Measurements from ENCODE around the gene HESX1.

The HESX1 gene

DNA sequence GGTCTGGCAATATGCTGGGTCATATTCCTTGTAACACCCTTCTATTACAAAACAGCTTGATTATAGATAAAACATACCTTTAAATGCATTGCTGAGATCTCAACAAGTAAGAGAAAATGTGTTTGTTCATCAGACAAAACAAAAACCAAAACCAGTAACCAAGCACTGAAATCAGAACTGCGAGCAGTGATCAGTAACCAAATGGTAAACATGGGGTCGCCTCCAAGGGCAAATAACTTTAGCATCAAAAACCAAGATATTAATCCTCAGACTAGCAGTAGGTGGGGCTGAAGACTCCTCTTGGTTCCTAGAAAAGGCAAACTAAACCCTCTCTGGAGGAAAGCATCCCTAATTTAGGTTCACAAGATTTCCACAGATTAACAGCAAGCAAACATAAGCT, 6.6 kb upstream of the HESX1 start:
- TF ChIP-seq YY1 (IDR thresholded peaks at IDR 0.05; ENCODE audit: low read depth), result no peak
- no peak for TF ChIP-seq EGR1 (IDR thresholded peaks at IDR 0.05)
- no peak for TF ChIP-seq USF1 (IDR thresholded peaks at IDR 0.05)
- no peak for TF ChIP-seq TEAD4 (IDR thresholded peaks at IDR 0.05)
- TF ChIP-seq TAF1 (IDR thresholded peaks at IDR 0.05; ENCODE audit: low read depth), result no peak
- no peak for TF ChIP-seq CREB1 (IDR thresholded peaks at IDR 0.05; ENCODE audit: low read depth)
- TF ChIP-seq, protein P1, sequence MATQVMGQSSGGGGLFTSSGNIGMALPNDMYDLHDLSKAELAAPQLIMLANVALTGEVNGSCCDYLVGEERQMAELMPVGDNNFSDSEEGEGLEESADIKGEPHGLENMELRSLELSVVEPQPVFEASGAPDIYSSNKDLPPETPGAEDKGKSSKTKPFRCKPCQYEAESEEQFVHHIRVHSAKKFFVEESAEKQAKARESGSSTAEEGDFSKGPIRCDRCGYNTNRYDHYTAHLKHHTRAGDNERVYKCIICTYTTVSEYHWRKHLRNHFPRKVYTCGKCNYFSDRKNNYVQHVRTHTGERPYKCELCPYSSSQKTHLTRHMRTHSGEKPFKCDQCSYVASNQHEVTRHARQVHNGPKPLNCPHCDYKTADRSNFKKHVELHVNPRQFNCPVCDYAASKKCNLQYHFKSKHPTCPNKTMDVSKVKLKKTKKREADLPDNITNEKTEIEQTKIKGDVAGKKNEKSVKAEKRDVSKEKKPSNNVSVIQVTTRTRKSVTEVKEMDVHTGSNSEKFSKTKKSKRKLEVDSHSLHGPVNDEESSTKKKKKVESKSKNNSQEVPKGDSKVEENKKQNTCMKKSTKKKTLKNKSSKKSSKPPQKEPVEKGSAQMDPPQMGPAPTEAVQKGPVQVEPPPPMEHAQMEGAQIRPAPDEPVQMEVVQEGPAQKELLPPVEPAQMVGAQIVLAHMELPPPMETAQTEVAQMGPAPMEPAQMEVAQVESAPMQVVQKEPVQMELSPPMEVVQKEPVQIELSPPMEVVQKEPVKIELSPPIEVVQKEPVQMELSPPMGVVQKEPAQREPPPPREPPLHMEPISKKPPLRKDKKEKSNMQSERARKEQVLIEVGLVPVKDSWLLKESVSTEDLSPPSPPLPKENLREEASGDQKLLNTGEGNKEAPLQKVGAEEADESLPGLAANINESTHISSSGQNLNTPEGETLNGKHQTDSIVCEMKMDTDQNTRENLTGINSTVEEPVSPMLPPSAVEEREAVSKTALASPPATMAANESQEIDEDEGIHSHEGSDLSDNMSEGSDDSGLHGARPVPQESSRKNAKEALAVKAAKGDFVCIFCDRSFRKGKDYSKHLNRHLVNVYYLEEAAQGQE (IDR thresholded peaks at IDR 0.05; ENCODE audit: low read depth), result no peak
- TF ChIP-seq FOXM1 (IDR thresholded peaks at IDR 0.05; ENCODE audit: borderline replicate concordance, low read depth), result no peak
- TF ChIP-seq RAD21 (IDR thresholded peaks at IDR 0.05; ENCODE audit: low read depth), result no peak
- no peak for TF ChIP-seq CEBPB (IDR thresholded peaks at IDR 0.05)
- no peak for TF ChIP-seq ZBTB7A (IDR thresholded peaks at IDR 0.05; ENCODE audit: low read depth)
- TF ChIP-seq NFIC (IDR thresholded peaks at IDR 0.05), result no peak
- no peak for TF ChIP-seq EP300 (IDR thresholded peaks at IDR 0.05; ENCODE audit: borderline replicate concordance)

DNA sequence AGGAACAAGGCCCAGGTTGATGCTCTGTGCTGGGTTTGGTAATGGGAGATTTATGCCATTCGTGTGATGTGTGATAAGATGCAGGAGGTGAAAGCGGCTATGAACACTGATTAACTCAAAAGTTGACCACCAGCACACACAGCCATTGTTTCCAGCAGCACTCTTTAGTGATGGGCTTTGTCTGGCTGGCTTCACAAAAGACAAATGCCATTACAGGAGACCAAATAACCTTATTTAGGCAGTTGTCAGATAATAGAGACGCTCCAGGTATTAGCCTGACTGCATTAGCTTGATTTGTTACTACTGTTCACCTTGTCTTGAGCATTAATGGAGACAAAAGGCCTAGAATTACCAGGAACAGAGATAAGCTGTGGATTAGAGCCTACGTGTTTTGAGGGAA, 5.1 kb downstream of the HESX1 start:
- TF ChIP-seq FOXM1 (IDR thresholded peaks at IDR 0.05; ENCODE audit: borderline replicate concordance, low read depth) (no peak), TAF1 (IDR thresholded peaks at IDR 0.05; ENCODE audit: low read depth) (no peak), NFIC (IDR thresholded peaks at IDR 0.05) (no peak)

- no peak for TF ChIP-seq CREB1 (IDR thresholded peaks at IDR 0.05; ENCODE audit: low read depth)
- no peak for TF ChIP-seq CEBPB (IDR thresholded peaks at IDR 0.05)
- no peak for TF ChIP-seq EGR1 (IDR thresholded peaks at IDR 0.05)
- no peak for TF ChIP-seq YY1 (IDR thresholded peaks at IDR 0.05; ENCODE audit: low read depth)
- TF ChIP-seq, protein P2, sequence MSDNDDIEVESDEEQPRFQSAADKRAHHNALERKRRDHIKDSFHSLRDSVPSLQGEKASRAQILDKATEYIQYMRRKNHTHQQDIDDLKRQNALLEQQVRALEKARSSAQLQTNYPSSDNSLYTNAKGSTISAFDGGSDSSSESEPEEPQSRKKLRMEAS (IDR thresholded peaks at IDR 0.05), result no peak
- TF ChIP-seq, protein P1 (IDR thresholded peaks at IDR 0.05; ENCODE audit: low read depth), result no peak
- no peak for TF ChIP-seq NFIC (IDR thresholded peaks at IDR 0.05)
- no peak for TF ChIP-seq EP300 (IDR thresholded peaks at IDR 0.05; ENCODE audit: borderline replicate concordance)
- TF ChIP-seq TEAD4 (IDR thresholded peaks at IDR 0.05), result no peak
- no peak for TF ChIP-seq TCF12 (IDR thresholded peaks at IDR 0.05; ENCODE audit: low read depth)
- no peak for TF ChIP-seq USF1 (IDR thresholded peaks at IDR 0.05)
Observed at GRCh38 chr3:57192028-57192427, 7.8 kb downstream of the HESX1 start.

- TF ChIP-seq USF1 (IDR thresholded peaks at IDR 0.05), result no peak
- no peak for TF ChIP-seq CREB1 (IDR thresholded peaks at IDR 0.05; ENCODE audit: low read depth)
- no peak for TF ChIP-seq NFIC (IDR thresholded peaks at IDR 0.05)
- no peak for TF ChIP-seq FOXM1 (IDR thresholded peaks at IDR 0.05; ENCODE audit: borderline replicate concordance, low read depth)
- no peak for TF ChIP-seq RAD21 (IDR thresholded peaks at IDR 0.05; ENCODE audit: low read depth)
- TF ChIP-seq TAF1 (IDR thresholded peaks at IDR 0.05; ENCODE audit: low read depth), result no peak
- TF ChIP-seq, protein P1 (IDR thresholded peaks at IDR 0.05; ENCODE audit: low read depth), result no peak
- no peak for TF ChIP-seq EGR1 (IDR thresholded peaks at IDR 0.05)
- no peak for TF ChIP-seq CEBPB (IDR thresholded peaks at IDR 0.05)
- no peak for TF ChIP-seq EP300 (IDR thresholded peaks at IDR 0.05; ENCODE audit: borderline replicate concordance)
- no peak for TF ChIP-seq TCF12 (IDR thresholded peaks at IDR 0.05; ENCODE audit: low read depth)
- TF ChIP-seq, protein P2 (IDR thresholded peaks at IDR 0.05), result no peak
- TF ChIP-seq ZBTB7A (IDR thresholded peaks at IDR 0.05; ENCODE audit: low read depth), result no peak
- TF ChIP-seq YY1 (IDR thresholded peaks at IDR 0.05; ENCODE audit: low read depth), result no peak
- TF ChIP-seq TEAD4 (IDR thresholded peaks at IDR 0.05), result no peak
Observed at GRCh38 chr3:57184526-57184925, 15.3 kb downstream of the HESX1 start.
